GM12878 (cell line): Measurements from ENCODE around the gene RRP12. TPM values are rescaled to one million over a fixed set of nuclear protein-coding genes. Genes with fewer than 3 reads are reported as not detected.
A peak's percentile ranks its signal among the peaks of the same experiment; 100 is the strongest.

Source experiments
- CBX3 ChIP-seq: fragments of 200-600 bp; sonication (generic); IDR thresholded peaks from 2 replicates; pipeline ENCODE4 v1.6.1; 2016; ENCODE audit warnings: low read depth, borderline replicate concordance
- CBX5 ChIP-seq: sonication (generic); IDR thresholded peaks from 2 replicates; pipeline ENCODE4 v1.6.1; 2016; ENCODE audit warnings: low read depth, moderate library complexity, mild to moderate bottlenecking, inconsistent platforms
- FOS ChIP-seq: IDR thresholded peaks from 3 replicates; pipeline ENCODE4 v1.6.1; 2011; ENCODE audit warnings: borderline replicate concordance; ENCODE audit not compliant: insufficient read length; ENCODE audit errors: extremely low read depth
- HCFC1 ChIP-seq: fragments of 150-350 bp; IDR thresholded peaks from 2 replicates; pipeline ENCODE4 v1.6.1; 2014; ENCODE audit warnings: low read length
- IKZF2 ChIP-seq, 2 experiments: fragments of 450-650 bp; IDR thresholded peaks; 2 replicates each; pipeline ENCODE4 v1.6.1; 2017; ENCODE audit warnings: mild to moderate bottlenecking in 2 of 2, moderate library complexity in 2 of 2
- KDM1A ChIP-seq: fragments of 200-600 bp; sonication (generic); IDR thresholded peaks from 2 replicates; pipeline ENCODE4 v1.6.1; 2016; ENCODE audit warnings: borderline replicate concordance
- POLR2AphosphoS2 ChIP-seq: IDR thresholded peaks from 2 replicates; pipeline ENCODE4 v1.6.1; 2011; ENCODE audit warnings: low read depth, mild to moderate bottlenecking, low read length, improper control_type of control experiment, moderate library complexity
- RBBP5 ChIP-seq: fragments of 200-600 bp; sonication (generic); conservative IDR thresholded peaks from 2 replicates; pipeline ENCODE4 v1.6.1; 2016
- TCF12 ChIP-seq: IDR thresholded peaks from 2 replicates; pipeline ENCODE4 v1.6.1; 2011; ENCODE audit warnings: low read depth, mild to moderate bottlenecking, low read length
- YBX1 ChIP-seq: fragments of 450-650 bp; IDR thresholded peaks from 2 replicates; pipeline ENCODE4 v1.6.1; 2016; ENCODE audit warnings: antibody characterized with exemption
- YY1 ChIP-seq: IDR thresholded peaks from 2 replicates; pipeline ENCODE4 v1.6.1; 2011; ENCODE audit warnings: low read depth, mild to moderate bottlenecking, low read length
- polyA plus RNA-seq, 11 experiments: library from polyadenylated mRNA; depleted of rRNA in 4 of 11; unstranded in 6 of 11; stranded (reverse) in 5 of 11; fragments of >200 nt; fragmentation: Nextera tagmentation in 4 of 11; fragmentation: Illumina TruSeq in 1 of 11; extraction: Ambion mirVana in 4 of 11; extraction: Trizol in 1 of 11; gene quantifications; 1 replicate in 1 of 11; 2 replicates in 10 of 11; pipeline versions ENCODE4 v1.2.1 to v1.2.3, GENCODE V29; 2011 to 2016; ENCODE audit warnings: inconsistent platforms in 2 of 11, missing spikeins in 2 of 11, low read depth in 1 of 11
- total RNA-seq, 4 experiments: library from RNA; depleted of rRNA in 3 of 4; stranded (reverse); fragments of >200 nt in 3 of 4; fragmentation: Illumina TruSeq in 1 of 4; extraction: Trizol in 1 of 4; gene quantifications; 2 replicates each; pipeline versions ENCODE4 v1.2.1 to v1.2.3, GENCODE V29; 2013 to 2021
- TF ChIP-seq, protein P1 (sequence below): fragments of 450-650 bp; IDR thresholded peaks from 2 replicates; pipeline ENCODE4 v1.6.1; 2018; ENCODE audit warnings: borderline replicate concordance, mild to moderate bottlenecking; ENCODE audit not compliant: partially characterized antibody
- TF ChIP-seq, protein P2 (sequence below): fragments of 450-650 bp; formaldehyde crosslinking; IDR thresholded peaks from 2 replicates; pipeline ENCODE4 v1.5.0; 2022; ENCODE audit warnings: mild to moderate bottlenecking, missing genetic modification characterization
- TF ChIP-seq, protein P3 (sequence below): IDR thresholded peaks from 2 replicates; pipeline ENCODE4 v1.6.1; 2012; ENCODE audit warnings: improper control_type of control experiment, low read depth, low read length; ENCODE audit not compliant: insufficient replicate concordance
- TF ChIP-seq, protein P4 (sequence below): fragments of 450-650 bp; formaldehyde crosslinking; IDR thresholded peaks from 2 replicates; pipeline ENCODE4 v1.4.0; 2022; ENCODE audit warnings: mild to moderate bottlenecking, moderate library complexity

The RRP12 gene
- total and polyA plus RNA-seq, 10 of the 15 experiments (the other 5 are each of a cell fraction or from before 2014, with no cell fraction given): 5.3 to 48.7 (median 16.8) TPM

DNA sequence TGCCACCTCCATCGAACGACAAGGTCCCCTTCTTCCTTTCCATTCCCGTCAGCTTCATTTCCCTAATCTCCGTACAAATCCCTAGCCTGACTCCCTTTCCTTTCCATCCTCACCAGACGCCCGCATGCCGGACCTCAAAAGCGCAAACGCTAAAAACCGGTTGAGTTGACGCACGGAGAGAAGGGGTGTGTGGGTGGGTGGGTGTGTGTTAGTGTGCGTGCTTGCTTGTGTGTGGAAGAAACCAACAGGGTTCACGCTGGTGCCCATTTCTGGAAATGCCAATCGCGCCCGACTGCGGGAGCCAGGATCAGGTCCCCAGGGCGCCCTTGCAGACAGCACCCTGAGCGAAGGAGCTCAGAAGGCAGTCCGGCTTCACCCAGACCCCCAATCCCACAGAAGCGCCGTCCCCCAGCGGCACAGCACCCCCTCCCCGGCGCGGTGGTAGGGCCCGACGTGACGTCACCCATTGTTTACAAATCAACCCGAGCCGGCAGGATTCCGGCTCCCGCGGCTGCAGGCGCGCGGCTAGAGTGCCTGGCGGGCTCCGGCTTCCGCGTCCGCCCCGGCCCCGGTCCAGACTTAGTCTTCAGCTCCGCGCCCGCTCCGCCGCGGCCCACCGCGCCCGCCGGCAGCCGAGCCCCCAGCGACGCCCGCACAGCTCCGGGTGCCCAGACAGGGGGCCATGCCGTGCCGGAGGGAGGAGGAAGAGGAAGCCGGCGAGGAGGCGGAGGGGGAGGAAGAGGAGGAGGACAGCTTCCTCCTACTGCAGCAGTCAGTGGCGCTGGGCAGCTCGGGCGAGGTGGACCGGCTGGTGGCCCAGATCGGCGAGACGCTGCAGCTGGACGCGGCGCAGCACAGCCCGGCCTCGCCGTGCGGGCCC, 82.1 kb downstream of the RRP12 start, which contains the start of gene FRAT1 (continued):
- TF ChIP-seq CBX5 (no peak), KDM1A (no peak), HCFC1 (no peak), RBBP5 (no peak), POLR2AphosphoS2 (no peak), YBX1 (no peak), CBX3 (no peak), YY1 (no peak), TCF12 (no peak), FOS (no peak), IKZF2 (IDR thresholded peaks at IDR 0.05) (peak in 1 of 2 experiments; percentile 30; a peak in 1 of 4 replicates)
- TF ChIP-seq, protein P1, sequence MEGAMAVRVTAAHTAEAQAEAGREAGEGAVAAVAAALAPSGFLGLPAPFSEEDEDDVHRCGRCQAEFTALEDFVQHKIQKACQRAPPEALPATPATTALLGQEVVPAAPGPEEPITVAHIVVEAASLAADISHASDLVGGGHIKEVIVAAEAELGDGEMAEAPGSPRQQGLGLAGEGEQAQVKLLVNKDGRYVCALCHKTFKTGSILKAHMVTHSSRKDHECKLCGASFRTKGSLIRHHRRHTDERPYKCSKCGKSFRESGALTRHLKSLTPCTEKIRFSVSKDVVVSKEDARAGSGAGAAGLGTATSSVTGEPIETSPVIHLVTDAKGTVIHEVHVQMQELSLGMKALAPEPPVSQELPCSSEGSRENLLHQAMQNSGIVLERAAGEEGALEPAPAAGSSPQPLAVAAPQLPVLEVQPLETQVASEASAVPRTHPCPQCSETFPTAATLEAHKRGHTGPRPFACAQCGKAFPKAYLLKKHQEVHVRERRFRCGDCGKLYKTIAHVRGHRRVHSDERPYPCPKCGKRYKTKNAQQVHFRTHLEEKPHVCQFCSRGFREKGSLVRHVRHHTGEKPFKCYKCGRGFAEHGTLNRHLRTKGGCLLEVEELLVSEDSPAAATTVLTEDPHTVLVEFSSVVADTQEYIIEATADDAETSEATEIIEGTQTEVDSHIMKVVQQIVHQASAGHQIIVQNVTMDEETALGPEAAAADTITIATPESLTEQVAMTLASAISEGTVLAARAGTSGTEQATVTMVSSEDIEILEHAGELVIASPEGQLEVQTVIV: peak; percentile 53
- TF ChIP-seq, protein P2, sequence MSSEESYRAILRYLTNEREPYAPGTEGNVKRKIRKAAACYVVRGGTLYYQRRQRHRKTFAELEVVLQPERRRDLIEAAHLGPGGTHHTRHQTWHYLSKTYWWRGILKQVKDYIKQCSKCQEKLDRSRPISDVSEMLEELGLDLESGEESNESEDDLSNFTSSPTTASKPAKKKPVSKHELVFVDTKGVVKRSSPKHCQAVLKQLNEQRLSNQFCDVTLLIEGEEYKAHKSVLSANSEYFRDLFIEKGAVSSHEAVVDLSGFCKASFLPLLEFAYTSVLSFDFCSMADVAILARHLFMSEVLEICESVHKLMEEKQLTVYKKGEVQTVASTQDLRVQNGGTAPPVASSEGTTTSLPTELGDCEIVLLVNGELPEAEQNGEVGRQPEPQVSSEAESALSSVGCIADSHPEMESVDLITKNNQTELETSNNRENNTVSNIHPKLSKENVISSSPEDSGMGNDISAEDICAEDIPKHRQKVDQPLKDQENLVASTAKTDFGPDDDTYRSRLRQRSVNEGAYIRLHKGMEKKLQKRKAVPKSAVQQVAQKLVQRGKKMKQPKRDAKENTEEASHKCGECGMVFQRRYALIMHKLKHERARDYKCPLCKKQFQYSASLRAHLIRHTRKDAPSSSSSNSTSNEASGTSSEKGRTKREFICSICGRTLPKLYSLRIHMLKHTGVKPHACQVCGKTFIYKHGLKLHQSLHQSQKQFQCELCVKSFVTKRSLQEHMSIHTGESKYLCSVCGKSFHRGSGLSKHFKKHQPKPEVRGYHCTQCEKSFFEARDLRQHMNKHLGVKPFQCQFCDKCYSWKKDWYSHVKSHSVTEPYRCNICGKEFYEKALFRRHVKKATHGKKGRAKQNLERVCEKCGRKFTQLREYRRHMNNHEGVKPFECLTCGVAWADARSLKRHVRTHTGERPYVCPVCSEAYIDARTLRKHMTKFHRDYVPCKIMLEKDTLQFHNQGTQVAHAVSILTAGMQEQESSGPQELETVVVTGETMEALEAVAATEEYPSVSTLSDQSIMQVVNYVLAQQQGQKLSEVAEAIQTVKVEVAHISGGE (CRISPR knock-in tag): no peak
- TF ChIP-seq, protein P3, sequence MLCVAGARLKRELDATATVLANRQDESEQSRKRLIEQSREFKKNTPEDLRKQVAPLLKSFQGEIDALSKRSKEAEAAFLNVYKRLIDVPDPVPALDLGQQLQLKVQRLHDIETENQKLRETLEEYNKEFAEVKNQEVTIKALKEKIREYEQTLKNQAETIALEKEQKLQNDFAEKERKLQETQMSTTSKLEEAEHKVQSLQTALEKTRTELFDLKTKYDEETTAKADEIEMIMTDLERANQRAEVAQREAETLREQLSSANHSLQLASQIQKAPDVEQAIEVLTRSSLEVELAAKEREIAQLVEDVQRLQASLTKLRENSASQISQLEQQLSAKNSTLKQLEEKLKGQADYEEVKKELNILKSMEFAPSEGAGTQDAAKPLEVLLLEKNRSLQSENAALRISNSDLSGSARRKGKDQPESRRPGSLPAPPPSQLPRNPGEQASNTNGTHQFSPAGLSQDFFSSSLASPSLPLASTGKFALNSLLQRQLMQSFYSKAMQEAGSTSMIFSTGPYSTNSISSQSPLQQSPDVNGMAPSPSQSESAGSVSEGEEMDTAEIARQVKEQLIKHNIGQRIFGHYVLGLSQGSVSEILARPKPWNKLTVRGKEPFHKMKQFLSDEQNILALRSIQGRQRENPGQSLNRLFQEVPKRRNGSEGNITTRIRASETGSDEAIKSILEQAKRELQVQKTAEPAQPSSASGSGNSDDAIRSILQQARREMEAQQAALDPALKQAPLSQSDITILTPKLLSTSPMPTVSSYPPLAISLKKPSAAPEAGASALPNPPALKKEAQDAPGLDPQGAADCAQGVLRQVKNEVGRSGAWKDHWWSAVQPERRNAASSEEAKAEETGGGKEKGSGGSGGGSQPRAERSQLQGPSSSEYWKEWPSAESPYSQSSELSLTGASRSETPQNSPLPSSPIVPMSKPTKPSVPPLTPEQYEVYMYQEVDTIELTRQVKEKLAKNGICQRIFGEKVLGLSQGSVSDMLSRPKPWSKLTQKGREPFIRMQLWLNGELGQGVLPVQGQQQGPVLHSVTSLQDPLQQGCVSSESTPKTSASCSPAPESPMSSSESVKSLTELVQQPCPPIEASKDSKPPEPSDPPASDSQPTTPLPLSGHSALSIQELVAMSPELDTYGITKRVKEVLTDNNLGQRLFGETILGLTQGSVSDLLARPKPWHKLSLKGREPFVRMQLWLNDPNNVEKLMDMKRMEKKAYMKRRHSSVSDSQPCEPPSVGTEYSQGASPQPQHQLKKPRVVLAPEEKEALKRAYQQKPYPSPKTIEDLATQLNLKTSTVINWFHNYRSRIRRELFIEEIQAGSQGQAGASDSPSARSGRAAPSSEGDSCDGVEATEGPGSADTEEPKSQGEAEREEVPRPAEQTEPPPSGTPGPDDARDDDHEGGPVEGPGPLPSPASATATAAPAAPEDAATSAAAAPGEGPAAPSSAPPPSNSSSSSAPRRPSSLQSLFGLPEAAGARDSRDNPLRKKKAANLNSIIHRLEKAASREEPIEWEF: no peak
- TF ChIP-seq, protein P4, sequence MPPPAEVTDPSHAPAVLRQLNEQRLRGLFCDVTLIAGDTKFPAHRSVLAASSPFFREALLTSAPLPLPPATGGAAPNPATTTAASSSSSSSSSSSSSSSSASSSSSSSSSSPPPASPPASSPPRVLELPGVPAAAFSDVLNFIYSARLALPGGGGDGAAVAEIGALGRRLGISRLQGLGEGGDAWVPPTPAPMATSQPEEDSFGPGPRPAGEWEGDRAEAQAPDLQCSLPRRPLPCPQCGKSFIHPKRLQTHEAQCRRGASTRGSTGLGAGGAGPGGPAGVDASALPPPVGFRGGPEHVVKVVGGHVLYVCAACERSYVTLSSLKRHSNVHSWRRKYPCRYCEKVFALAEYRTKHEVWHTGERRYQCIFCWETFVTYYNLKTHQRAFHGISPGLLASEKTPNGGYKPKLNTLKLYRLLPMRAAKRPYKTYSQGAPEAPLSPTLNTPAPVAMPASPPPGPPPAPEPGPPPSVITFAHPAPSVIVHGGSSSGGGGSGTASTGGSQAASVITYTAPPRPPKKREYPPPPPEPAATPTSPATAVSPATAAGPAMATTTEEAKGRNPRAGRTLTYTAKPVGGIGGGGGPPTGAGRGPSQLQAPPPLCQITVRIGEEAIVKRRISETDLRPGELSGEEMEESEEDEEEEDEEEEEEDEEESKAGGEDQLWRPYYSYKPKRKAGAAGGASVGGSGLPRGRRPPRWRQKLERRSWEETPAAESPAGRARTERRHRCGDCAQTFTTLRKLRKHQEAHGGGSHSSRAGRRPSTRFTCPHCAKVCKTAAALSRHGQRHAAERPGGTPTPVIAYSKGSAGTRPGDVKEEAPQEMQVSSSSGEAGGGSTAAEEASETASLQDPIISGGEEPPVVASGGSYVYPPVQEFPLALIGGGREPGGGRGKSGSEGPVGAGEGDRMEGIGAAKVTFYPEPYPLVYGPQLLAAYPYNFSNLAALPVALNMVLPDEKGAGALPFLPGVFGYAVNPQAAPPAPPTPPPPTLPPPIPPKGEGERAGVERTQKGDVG (CRISPR knock-in tag): no peak
